Esophagus (tissue), 2 donors: ENCODE results near the gene AVP. TPM values are rescaled to one million over a fixed set of nuclear protein-coding genes. Genes with fewer than 3 reads are reported as not detected.
"Not testable (repeated sequence)": the region's sequence is repeated elsewhere in the genome, so short reads cannot be mapped to it uniquely, and the experiment has no call there.

ENCODE experiments used
- H3K27ac ChIP-seq, 2 donors: one replicate each; pipeline ENCODE4 v1.5.1; 2013; ENCODE audit warnings: low read depth in 2 of 2, mild to moderate bottlenecking in 2 of 2, inconsistent platforms in 1 of 2, low read length in 1 of 2, moderate library complexity in 1 of 2
- H3K27me3 ChIP-seq, 2 donors: one replicate each; pipeline ENCODE4 v1.6.1; 2013; ENCODE audit warnings: low read length in 2 of 2, control low read depth in 1 of 2, mild to moderate bottlenecking in 1 of 2; ENCODE audit not compliant: insufficient read depth in 2 of 2, control insufficient read depth in 1 of 2
- H3K36me3 ChIP-seq, 2 donors: one replicate each; pipeline ENCODE4 v1.6.1; 2013; ENCODE audit warnings: low read length in 1 of 2; ENCODE audit not compliant: control insufficient read depth in 2 of 2, insufficient read depth in 2 of 2
- H3K4me1 ChIP-seq, 2 donors: one replicate each; pipeline ENCODE4 v1.6.1; 2013; ENCODE audit warnings: low read length in 1 of 2; ENCODE audit not compliant: control insufficient read depth in 2 of 2, insufficient read depth in 2 of 2
- H3K4me3 ChIP-seq, 2 donors: one replicate each; pipeline ENCODE4 v1.5.1; 2013; ENCODE audit warnings: low read length in 2 of 2, mild to moderate bottlenecking in 2 of 2, low read depth in 1 of 2, moderate library complexity in 1 of 2
- H3K9me3 ChIP-seq, 2 donors: one replicate each; pipeline ENCODE4 v1.6.1; 2013; ENCODE audit warnings: mild to moderate bottlenecking in 2 of 2, low read depth in 1 of 2, low read length in 1 of 2, moderate library complexity in 1 of 2; ENCODE audit not compliant: control insufficient read depth in 2 of 2, insufficient read depth in 1 of 2
- WGBS, 2 donors: extraction: QIAGEN DNeasy Blood & Tissue Kit; methylation state at CpG; one replicate each; pipeline ENCODE4 v1.1.7; 2013; 5-methylcytosine and 5-hydroxymethylcytosine counted together
- polyA plus RNA-seq, 2 donors: library from polyadenylated mRNA; stranded (reverse); fragments of 200-250 nt; gene quantifications; one replicate each; pipeline ENCODE4 v1.2.3, GENCODE V29; 2013
- donor health status: healthy with polysubstance abuse.
- donor health status: Bipolar disorder and iron deficiency.

Gene AVP
- polyA plus RNA-seq, 2 donors = not detected

- Histone ChIP-seq H3K36me3 (no peaks in the 10 kb centered on the region), H3K9me3 (peaks cover 0 to 3% of the 10 kb centered on the region in 2 donors), H3K27me3 (peaks cover 0 to 12% of the 10 kb centered on the region in 2 donors), H3K4me1 (peaks cover 2 to 10% of the 10 kb centered on the region in 2 donors), H3K4me3 (no peak overlapping the region), H3K27ac (no peak overlapping the region)
- WGBS, 2 donors = 88 to 89% methylated on average over 7 of the region's 7 CpGs
Observed at GRCh38 chr20:3084986-3085360, 449 bp upstream of the AVP start.

- H3K4me3 ChIP-seq = peak overlapping the region; percentile 21 to 40
- WGBS, 2 donors = 18 to 19% methylated on average over 49 to 76 of the region's 76 CpGs
Observed at GRCh38 chr20:3082955-3083952, 1.3 kb downstream of the AVP start.

GRCh38 chr20:3082306-3082951, 2.1 kb downstream of the AVP start:
- Histone ChIP-seq H3K4me3 (peak overlapping the region; percentile 34 to 40), H3K27ac (no peak overlapping the region), H3K36me3 (no peaks in the 10 kb centered on the region), H3K27me3 (peaks cover 0 to 12% of the 10 kb centered on the region in 2 donors), H3K9me3 (peaks cover 0 to 3% of the 10 kb centered on the region in 2 donors), H3K4me1 (peaks cover 2 to 10% of the 10 kb centered on the region in 2 donors)
- WGBS, 2 donors = 5% methylated on average over 55 to 71 of the region's 71 CpGs

More at GRCh38 chr20:3082955-3083952, 1.3 kb downstream of the AVP start:
- Histone ChIP-seq H3K36me3 (no peaks in the 10 kb centered on the region), H3K27ac (no peak overlapping the region), H3K27me3 (peaks cover 0 to 12% of the 10 kb centered on the region in 2 donors), H3K9me3 (peaks cover 0 to 3% of the 10 kb centered on the region in 2 donors), H3K4me1 (peaks cover 2 to 10% of the 10 kb centered on the region in 2 donors)

- Histone ChIP-seq H3K27me3 (peaks cover 0 to 12% of the 10 kb centered on the region in 2 donors), H3K4me3 (no peak overlapping the region), H3K4me1 (peaks cover 2 to 10% of the 10 kb centered on the region in 2 donors), H3K9me3 (peaks cover 0 to 3% of the 10 kb centered on the region in 2 donors), H3K27ac (no peak overlapping the region), H3K36me3 (no peaks in the 10 kb centered on the region)
- 83 to 87% methylated on average over 11 of the region's 11 CpGs for WGBS, 2 donors
Observed at GRCh38 chr20:3081641-3082040, 2.9 kb downstream of the AVP start.

GRCh38 chr20:3080939-3081388, 3.6 kb downstream of the AVP start:
- peaks cover 0 to 12% of the 10 kb centered on the region in 2 donors for H3K27me3 ChIP-seq
- peaks cover 2 to 10% of the 10 kb centered on the region in 2 donors for H3K4me1 ChIP-seq
- H3K27ac ChIP-seq = no peak overlapping the region
- H3K9me3 ChIP-seq = peaks cover 0 to 3% of the 10 kb centered on the region in 2 donors
- 54 to 59% methylated on average over 6 of the region's 6 CpGs for WGBS, 2 donors
- no peaks in the 10 kb centered on the region for H3K36me3 ChIP-seq
- H3K4me3 ChIP-seq = no peak overlapping the region

GRCh38 chr20:3077618-3078134, 6.8 kb downstream of the AVP start:
- no peaks in the 10 kb centered on the region for H3K9me3 ChIP-seq
- 79 to 85% methylated on average over 4 of the region's 4 CpGs for WGBS, 2 donors
- peaks cover 0 to 5% of the 10 kb centered on the region in 2 donors for H3K27me3 ChIP-seq
- no peak overlapping the region for H3K4me3 ChIP-seq
- no peaks in the 10 kb centered on the region for H3K36me3 ChIP-seq
- H3K27ac ChIP-seq = no peak overlapping the region
- peaks cover 2 to 5% of the 10 kb centered on the region in 2 donors for H3K4me1 ChIP-seq

GRCh38 chr20:3075315-3075714, 9.2 kb downstream of the AVP start:
- WGBS, 2 donors = 79 to 88% methylated on average over 6 of the region's 6 CpGs
- not testable (repeated sequence) for H3K4me1 ChIP-seq, H3K27me3 ChIP-seq

GRCh38 chr20:3074812-3075211, 9.7 kb downstream of the AVP start:
- H3K36me3 ChIP-seq = no peaks in the 10 kb centered on the region
- no peak overlapping the region for H3K4me3 ChIP-seq
- H3K27me3 ChIP-seq = no peaks in the 10 kb centered on the region
- H3K9me3 ChIP-seq = no peaks in the 10 kb centered on the region
- 54 to 68% methylated on average over 6 of the region's 6 CpGs for WGBS, 2 donors
- peaks cover 0 to 4% of the 10 kb centered on the region in 2 donors for H3K4me1 ChIP-seq
- no peak overlapping the region for H3K27ac ChIP-seq

More at GRCh38 chr20:3075315-3075714, 9.2 kb downstream of the AVP start:
- H3K36me3 ChIP-seq, H3K27ac ChIP-seq, H3K4me3 ChIP-seq, H3K9me3 ChIP-seq: not testable (repeated sequence)

GRCh38 chr20:3073251-3073643, 11.3 kb downstream of the AVP start:
- H3K4me3 ChIP-seq, H3K4me1 ChIP-seq, H3K27me3 ChIP-seq, H3K36me3 ChIP-seq, H3K9me3 ChIP-seq, H3K27ac ChIP-seq: not testable (repeated sequence)
- 93 to 97% methylated on average over 8 of the region's 8 CpGs for WGBS, 2 donors
